Duodenal mucosa (tissue), 2 donors: Measurements from ENCODE around the gene FOXO3.

Experiments used
- H3K27ac ChIP-seq: one replicate; pipeline ENCODE4 v1.7.0; 2013; ENCODE audit warnings: low read depth, low read length
- H3K27me3 ChIP-seq, 2 donors: one replicate each; pipeline ENCODE4 v1.7.0; 2013; ENCODE audit warnings: low read length in 2 of 2, control low read depth in 1 of 2; ENCODE audit not compliant: insufficient read depth in 2 of 2, control insufficient read depth in 1 of 2
- H3K36me3 ChIP-seq, 2 donors: one replicate each; pipeline ENCODE4 v1.7.0; 2013; ENCODE audit warnings: low read length in 2 of 2, control low read depth in 1 of 2; ENCODE audit not compliant: insufficient read depth in 2 of 2, control insufficient read depth in 1 of 2
- H3K4me1 ChIP-seq, 2 donors: one replicate each; pipeline ENCODE4 v1.7.0; 2013; ENCODE audit warnings: low read length in 2 of 2, control low read depth in 1 of 2; ENCODE audit not compliant: insufficient read depth in 2 of 2, control insufficient read depth in 1 of 2
- H3K4me3 ChIP-seq, 2 donors: one replicate each; pipeline ENCODE4 v1.7.0; 2013; ENCODE audit warnings: low read length in 2 of 2, low read depth in 1 of 2
- H3K9ac ChIP-seq, 2 donors: one replicate each; pipeline ENCODE4 v1.7.0; 2013; ENCODE audit warnings: low read length in 2 of 2, low read depth in 1 of 2
- H3K9me3 ChIP-seq, 2 donors: one replicate each; pipeline ENCODE4 v1.7.0; 2013; ENCODE audit warnings: low read length in 2 of 2, control low read depth in 1 of 2; ENCODE audit not compliant: control insufficient read depth in 1 of 2

FOXO3 gene

GRCh38 chr6:108706649-108707048 is 145.9 kb downstream of the FOXO3 start:
- peaks cover 7 to 11% of the 10 kb centered on the region in 2 donors for H3K9me3 ChIP-seq
- no peak overlapping the region for H3K9ac ChIP-seq
- H3K4me1 ChIP-seq, result peaks cover 0 to 9% of the 10 kb centered on the region in 2 donors
- H3K4me3 ChIP-seq, result no peak overlapping the region
- H3K27ac ChIP-seq, result no peak overlapping the region
- H3K36me3 ChIP-seq, result no peaks in the 10 kb centered on the region
- H3K27me3 ChIP-seq, result no peaks in the 10 kb centered on the region

- no peak overlapping the region for H3K27ac ChIP-seq
- H3K9ac ChIP-seq, result no peak overlapping the region
- H3K27me3 ChIP-seq, result no peaks in the 10 kb centered on the region
- no peak overlapping the region for H3K4me3 ChIP-seq
- no peaks in the 10 kb centered on the region for H3K36me3 ChIP-seq
- peaks cover 0 to 9% of the 10 kb centered on the region in 2 donors for H3K4me1 ChIP-seq
- peaks cover 0 to 4% of the 10 kb centered on the region in 2 donors for H3K9me3 ChIP-seq
Measured at GRCh38 chr6:108707328-108707976, 146.7 kb downstream of the FOXO3 start.

DNA sequence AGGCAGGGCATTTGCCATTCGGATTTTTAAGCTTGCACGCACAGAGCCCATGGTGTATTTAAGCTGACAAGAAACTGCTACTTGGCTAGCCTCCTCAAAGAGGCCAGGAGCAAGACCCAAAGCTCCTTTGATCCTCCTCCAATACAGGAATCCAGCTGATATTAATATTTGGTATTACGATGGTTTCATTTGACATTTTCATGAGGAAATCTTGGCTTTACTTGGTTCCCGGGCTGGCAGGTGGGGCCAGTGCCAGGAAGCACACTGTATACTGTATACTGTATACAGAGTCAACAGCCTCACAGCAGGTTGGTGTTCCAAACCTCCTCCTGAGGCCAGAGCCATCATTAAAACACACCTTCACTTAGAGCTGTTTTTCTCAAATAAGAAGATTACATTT is 149.3 kb downstream of the FOXO3 start:
- H3K27me3 ChIP-seq, result no peaks in the 10 kb centered on the region
- H3K36me3 ChIP-seq, result no peaks in the 10 kb centered on the region
- H3K4me1 ChIP-seq, result peaks cover 14 to 27% of the 10 kb centered on the region in 2 donors
- no peak overlapping the region for H3K4me3 ChIP-seq
- H3K27ac ChIP-seq, result no peak overlapping the region
- H3K9ac ChIP-seq, result no peak overlapping the region
- no peaks in the 10 kb centered on the region for H3K9me3 ChIP-seq

- no peak overlapping the region for H3K27ac ChIP-seq
- H3K4me1 ChIP-seq, result peaks cover 17 to 27% of the 10 kb centered on the region in 2 donors
Measured at GRCh38 chr6:108710551-108710950, 149.8 kb downstream of the FOXO3 start.

DNA sequence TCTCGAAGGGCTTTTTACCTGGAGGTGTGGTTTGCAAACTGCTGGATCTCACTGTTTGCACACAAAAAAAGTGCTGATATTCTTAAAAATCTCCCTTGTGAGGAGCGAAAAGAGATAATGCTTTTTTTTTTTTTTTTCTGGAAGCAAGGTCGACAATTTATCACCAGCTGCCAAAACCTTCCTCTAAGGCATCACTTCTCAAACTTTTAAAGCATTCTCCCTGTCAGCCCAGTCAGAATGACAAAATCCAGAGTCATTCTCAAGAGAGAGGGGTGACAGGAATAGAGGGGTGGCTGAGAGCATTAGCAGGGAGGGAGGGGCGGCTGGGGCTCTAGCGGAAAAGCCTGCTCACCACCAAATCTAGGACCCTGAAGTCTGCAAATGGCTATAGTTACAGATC is 150.4 kb downstream of the FOXO3 start:
- H3K4me3 ChIP-seq, result no peak overlapping the region
- no peaks in the 10 kb centered on the region for H3K9me3 ChIP-seq
- no peak overlapping the region for H3K27ac ChIP-seq
- H3K36me3 ChIP-seq, result no peaks in the 10 kb centered on the region
- no peak overlapping the region for H3K9ac ChIP-seq
- H3K27me3 ChIP-seq, result no peaks in the 10 kb centered on the region
- peaks cover 17 to 27% of the 10 kb centered on the region in 2 donors for H3K4me1 ChIP-seq

More at GRCh38 chr6:108710551-108710950, 149.8 kb downstream of the FOXO3 start:
- Histone ChIP-seq H3K4me3 (no peak overlapping the region), H3K36me3 (no peaks in the 10 kb centered on the region), H3K9ac (no peak overlapping the region), H3K27me3 (no peaks in the 10 kb centered on the region), H3K9me3 (no peaks in the 10 kb centered on the region)

DNA sequence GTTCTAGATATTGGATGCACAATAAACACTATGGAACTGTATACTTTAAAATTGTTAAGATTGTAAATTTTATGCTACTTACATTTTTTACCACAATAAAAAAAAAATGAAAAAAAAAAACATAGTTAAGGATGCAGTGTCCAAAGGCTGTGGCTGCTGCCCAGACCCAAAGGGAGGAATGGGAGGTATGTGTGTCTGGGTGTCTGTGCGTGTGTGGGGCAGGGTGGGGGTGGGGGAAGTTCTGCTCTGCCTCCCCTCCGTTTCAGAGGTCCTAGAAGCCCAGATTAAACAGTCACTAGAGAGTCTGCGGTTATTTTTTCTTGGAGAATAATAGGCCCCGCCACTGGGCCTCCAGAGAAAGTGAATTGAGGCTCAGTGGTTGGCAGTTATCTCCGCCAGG is 151.1 kb downstream of the FOXO3 start:
- Histone ChIP-seq H3K4me3 (no peak overlapping the region), H3K27me3 (no peaks in the 10 kb centered on the region), H3K36me3 (no peaks in the 10 kb centered on the region), H3K9ac (no peak overlapping the region), H3K4me1 (peaks cover 17 to 27% of the 10 kb centered on the region in 2 donors), H3K9me3 (no peaks in the 10 kb centered on the region), H3K27ac (no peak overlapping the region)

GRCh38 chr6:108712946-108713345 is 152.2 kb downstream of the FOXO3 start:
- Histone ChIP-seq H3K9ac (no peak overlapping the region), H3K9me3 (no peaks in the 10 kb centered on the region), H3K27me3 (no peaks in the 10 kb centered on the region), H3K27ac (no peak overlapping the region), H3K4me3 (no peak overlapping the region), H3K4me1 (peaks cover 17 to 18% of the 10 kb centered on the region in 2 donors), H3K36me3 (no peaks in the 10 kb centered on the region)

GRCh38 chr6:108714101-108714765 is 153.5 kb downstream of the FOXO3 start:
- H3K4me1 ChIP-seq, result peaks cover 17 to 18% of the 10 kb centered on the region in 2 donors

GRCh38 chr6:108714766-108715414 is 154.2 kb downstream of the FOXO3 start:
- H3K27ac ChIP-seq, result no peak overlapping the region
- H3K4me1 ChIP-seq, result peaks cover 17 to 18% of the 10 kb centered on the region in 2 donors
- no peaks in the 10 kb centered on the region for H3K9me3 ChIP-seq
- H3K4me3 ChIP-seq, result no peak overlapping the region
- no peaks in the 10 kb centered on the region for H3K27me3 ChIP-seq
- no peak overlapping the region for H3K9ac ChIP-seq
- no peaks in the 10 kb centered on the region for H3K36me3 ChIP-seq

More at GRCh38 chr6:108714101-108714765, 153.5 kb downstream of the FOXO3 start:
- no peak overlapping the region for H3K4me3 ChIP-seq
- H3K27ac ChIP-seq, result no peak overlapping the region
- no peaks in the 10 kb centered on the region for H3K9me3 ChIP-seq
- H3K36me3 ChIP-seq, result no peaks in the 10 kb centered on the region
- H3K9ac ChIP-seq, result no peak overlapping the region
- H3K27me3 ChIP-seq, result no peaks in the 10 kb centered on the region

GRCh38 chr6:108715832-108716231 is 155.1 kb downstream of the FOXO3 start:
- Histone ChIP-seq H3K4me3 (no peak overlapping the region), H3K27me3 (no peaks in the 10 kb centered on the region), H3K27ac (no peak overlapping the region), H3K9ac (no peak overlapping the region), H3K4me1 (peaks cover 17 to 18% of the 10 kb centered on the region in 2 donors), H3K9me3 (no peaks in the 10 kb centered on the region), H3K36me3 (no peaks in the 10 kb centered on the region)
